ENCODE measurements around the gene CHKB.

CHKB gene

DNA sequence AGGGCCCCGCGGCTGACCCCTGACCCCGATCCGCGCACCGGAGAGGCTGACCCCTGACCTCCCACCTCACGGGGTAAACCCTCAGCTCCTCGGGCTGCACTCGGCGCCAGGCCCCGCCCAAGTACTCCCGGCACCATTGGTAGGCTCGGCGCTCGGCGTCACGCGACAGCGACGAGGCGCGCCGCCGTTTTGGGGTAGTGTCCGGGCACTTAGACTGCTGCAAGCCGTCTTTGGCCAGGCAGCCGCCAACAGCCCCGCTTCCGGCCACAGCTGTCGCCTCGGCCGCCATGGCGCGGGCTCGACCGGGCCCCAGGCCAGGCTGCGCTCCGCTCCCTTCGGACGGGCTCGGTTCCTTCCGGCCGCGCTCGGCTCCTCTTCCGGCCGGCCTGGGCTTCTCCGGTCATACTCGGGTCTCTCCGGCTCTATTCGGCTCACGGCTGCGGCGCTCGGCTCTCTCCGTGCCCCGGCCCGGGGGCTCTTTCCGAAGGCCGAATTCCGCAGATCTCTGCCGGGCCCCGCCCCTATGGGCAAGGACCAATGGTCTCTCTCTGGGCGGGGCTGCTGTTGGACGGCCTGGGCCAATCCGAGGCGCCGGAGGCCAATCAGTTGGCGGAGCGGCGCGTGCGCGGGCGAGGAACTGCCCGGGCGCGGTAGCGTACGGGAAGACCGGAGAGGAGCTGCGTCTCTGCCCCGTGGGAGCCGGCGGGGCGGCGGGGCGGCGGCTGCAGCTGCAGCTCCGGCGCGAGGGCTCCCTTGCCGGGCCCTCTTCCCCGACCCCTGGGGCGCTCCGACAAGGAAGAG lies at the start of gene CHKB (continued):
- TF ChIP-seq, protein P1, sequence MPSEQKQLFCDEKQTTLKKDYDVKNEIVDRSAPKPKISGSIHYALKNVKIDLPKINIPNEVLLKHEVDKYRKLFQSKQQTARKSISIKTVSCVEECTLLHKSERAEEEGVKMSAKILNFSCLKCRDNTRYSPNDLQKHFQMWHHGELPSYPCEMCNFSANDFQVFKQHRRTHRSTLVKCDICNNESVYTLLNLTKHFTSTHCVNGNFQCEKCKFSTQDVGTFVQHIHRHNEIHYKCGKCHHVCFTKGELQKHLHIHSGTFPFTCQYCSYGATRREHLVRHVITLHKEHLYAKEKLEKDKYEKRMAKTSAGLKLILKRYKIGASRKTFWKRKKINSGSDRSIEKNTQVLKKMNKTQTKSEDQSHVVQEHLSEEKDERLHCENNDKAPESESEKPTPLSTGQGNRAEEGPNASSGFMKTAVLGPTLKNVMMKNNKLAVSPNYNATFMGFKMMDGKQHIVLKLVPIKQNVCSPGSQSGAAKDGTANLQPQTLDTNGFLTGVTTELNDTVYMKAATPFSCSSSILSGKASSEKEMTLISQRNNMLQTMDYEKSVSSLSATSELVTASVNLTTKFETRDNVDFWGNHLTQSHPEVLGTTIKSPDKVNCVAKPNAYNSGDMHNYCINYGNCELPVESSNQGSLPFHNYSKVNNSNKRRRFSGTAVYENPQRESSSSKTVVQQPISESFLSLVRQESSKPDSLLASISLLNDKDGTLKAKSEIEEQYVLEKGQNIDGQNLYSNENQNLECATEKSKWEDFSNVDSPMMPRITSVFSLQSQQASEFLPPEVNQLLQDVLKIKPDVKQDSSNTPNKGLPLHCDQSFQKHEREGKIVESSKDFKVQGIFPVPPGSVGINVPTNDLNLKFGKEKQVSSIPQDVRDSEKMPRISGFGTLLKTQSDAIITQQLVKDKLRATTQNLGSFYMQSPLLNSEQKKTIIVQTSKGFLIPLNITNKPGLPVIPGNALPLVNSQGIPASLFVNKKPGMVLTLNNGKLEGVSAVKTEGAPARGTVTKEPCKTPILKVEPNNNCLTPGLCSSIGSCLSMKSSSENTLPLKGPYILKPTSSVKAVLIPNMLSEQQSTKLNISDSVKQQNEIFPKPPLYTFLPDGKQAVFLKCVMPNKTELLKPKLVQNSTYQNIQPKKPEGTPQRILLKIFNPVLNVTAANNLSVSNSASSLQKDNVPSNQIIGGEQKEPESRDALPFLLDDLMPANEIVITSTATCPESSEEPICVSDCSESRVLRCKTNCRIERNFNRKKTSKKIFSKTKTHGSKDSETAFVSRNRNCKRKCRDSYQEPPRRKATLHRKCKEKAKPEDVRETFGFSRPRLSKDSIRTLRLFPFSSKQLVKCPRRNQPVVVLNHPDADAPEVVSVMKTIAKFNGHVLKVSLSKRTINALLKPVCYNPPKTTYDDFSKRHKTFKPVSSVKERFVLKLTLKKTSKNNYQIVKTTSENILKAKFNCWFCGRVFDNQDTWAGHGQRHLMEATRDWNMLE (tag by site-specific recombination; conservative IDR thresholded peaks at IDR 0.05; ENCODE audit: low read depth) = no peak
- TF ChIP-seq YY1 (tag by site-specific recombination; IDR thresholded peaks at IDR 0.05) (peak; percentile 95), ZNF510 (tag by site-specific recombination; IDR thresholded peaks at IDR 0.05; ENCODE audit: insufficient replicate concordance) (no peak), ZNF629 (tag by site-specific recombination; IDR thresholded peaks at IDR 0.05) (no peak), MZF1 (tag by site-specific recombination; IDR thresholded peaks at IDR 0.05; ENCODE audit: borderline replicate concordance) (no peak), ZNF2 (tag by site-specific recombination; IDR thresholded peaks at IDR 0.05) (peak; percentile 76), IKZF3 (tag by site-specific recombination; IDR thresholded peaks at IDR 0.05) (0 out of 2 replicates have a peak, but pooled peaks have one; percentile 12), ZNF558 (tag by site-specific recombination; IDR thresholded peaks at IDR 0.05) (no peak), ZNF146 (tag by site-specific recombination; IDR thresholded peaks at IDR 0.05) (no peak), ZNF768 (tag by site-specific recombination; IDR thresholded peaks at IDR 0.05) (no peak), ZBTB1 (tag by site-specific recombination; IDR thresholded peaks at IDR 0.05) (peak; percentile 23; the same call in 1 of the 2 replicates), ZNF707 (tag by site-specific recombination; IDR thresholded peaks at IDR 0.05) (no peak), ZNF132 (tag by site-specific recombination; IDR thresholded peaks at IDR 0.05; ENCODE audit: borderline replicate concordance) (no peak), ZSCAN30 (tag by site-specific recombination; IDR thresholded peaks at IDR 0.05) (peak; percentile 86), ZNF555 (tag by site-specific recombination; conservative IDR thresholded peaks at IDR 0.05) (no peak), ZNF239 (tag by site-specific recombination; IDR thresholded peaks at IDR 0.05) (no peak), ZNF501 (tag by site-specific recombination; IDR thresholded peaks at IDR 0.05) (peak; percentile 40; the same call in 1 of the 2 replicates), ZNF10 (tag by site-specific recombination; IDR thresholded peaks at IDR 0.05) (peak; percentile 84; the same call in 1 of the 2 replicates), BCL11A (tag by site-specific recombination; IDR thresholded peaks at IDR 0.05; ENCODE audit: low read depth) (peak; percentile 62; the same call in 1 of the 2 replicates), ZNF843 (tag by site-specific recombination; IDR thresholded peaks at IDR 0.05) (no peak), KLF8 (tag by site-specific recombination; IDR thresholded peaks at IDR 0.05) (peak; percentile 44; the same call in 1 of the 2 replicates)
- TF ChIP-seq, protein P2, sequence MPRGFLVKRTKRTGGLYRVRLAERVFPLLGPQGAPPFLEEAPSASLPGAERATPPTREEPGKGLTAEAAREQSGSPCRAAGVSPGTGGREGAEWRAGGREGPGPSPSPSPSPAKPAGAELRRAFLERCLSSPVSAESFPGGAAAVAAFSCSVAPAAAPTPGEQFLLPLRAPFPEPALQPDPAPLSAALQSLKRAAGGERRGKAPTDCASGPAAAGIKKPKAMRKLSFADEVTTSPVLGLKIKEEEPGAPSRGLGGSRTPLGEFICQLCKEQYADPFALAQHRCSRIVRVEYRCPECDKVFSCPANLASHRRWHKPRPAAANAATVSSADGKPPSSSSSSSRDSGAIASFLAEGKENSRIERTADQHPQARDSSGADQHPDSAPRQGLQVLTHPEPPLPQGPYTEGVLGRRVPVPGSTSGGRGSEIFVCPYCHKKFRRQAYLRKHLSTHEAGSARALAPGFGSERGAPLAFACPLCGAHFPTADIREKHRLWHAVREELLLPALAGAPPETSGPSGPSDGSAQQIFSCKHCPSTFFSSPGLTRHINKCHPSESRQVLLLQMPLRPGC (tag by site-specific recombination; IDR thresholded peaks at IDR 0.05) = peak; percentile 49
- TF ChIP-seq, protein P3, sequence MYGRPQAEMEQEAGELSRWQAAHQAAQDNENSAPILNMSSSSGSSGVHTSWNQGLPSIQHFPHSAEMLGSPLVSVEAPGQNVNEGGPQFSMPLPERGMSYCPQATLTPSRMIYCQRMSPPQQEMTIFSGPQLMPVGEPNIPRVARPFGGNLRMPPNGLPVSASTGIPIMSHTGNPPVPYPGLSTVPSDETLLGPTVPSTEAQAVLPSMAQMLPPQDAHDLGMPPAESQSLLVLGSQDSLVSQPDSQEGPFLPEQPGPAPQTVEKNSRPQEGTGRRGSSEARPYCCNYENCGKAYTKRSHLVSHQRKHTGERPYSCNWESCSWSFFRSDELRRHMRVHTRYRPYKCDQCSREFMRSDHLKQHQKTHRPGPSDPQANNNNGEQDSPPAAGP (tag by site-specific recombination; IDR thresholded peaks at IDR 0.05) = peak; percentile 88
- TF ChIP-seq, protein P4, sequence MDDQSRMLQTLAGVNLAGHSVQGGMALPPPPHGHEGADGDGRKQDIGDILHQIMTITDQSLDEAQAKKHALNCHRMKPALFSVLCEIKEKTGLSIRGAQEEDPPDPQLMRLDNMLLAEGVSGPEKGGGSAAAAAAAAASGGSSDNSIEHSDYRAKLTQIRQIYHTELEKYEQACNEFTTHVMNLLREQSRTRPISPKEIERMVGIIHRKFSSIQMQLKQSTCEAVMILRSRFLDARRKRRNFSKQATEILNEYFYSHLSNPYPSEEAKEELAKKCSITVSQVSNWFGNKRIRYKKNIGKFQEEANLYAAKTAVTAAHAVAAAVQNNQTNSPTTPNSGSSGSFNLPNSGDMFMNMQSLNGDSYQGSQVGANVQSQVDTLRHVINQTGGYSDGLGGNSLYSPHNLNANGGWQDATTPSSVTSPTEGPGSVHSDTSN (CRISPR knock-in tag; IDR thresholded peaks at IDR 0.05) = peak; percentile 70
- TF ChIP-seq, protein P5, sequence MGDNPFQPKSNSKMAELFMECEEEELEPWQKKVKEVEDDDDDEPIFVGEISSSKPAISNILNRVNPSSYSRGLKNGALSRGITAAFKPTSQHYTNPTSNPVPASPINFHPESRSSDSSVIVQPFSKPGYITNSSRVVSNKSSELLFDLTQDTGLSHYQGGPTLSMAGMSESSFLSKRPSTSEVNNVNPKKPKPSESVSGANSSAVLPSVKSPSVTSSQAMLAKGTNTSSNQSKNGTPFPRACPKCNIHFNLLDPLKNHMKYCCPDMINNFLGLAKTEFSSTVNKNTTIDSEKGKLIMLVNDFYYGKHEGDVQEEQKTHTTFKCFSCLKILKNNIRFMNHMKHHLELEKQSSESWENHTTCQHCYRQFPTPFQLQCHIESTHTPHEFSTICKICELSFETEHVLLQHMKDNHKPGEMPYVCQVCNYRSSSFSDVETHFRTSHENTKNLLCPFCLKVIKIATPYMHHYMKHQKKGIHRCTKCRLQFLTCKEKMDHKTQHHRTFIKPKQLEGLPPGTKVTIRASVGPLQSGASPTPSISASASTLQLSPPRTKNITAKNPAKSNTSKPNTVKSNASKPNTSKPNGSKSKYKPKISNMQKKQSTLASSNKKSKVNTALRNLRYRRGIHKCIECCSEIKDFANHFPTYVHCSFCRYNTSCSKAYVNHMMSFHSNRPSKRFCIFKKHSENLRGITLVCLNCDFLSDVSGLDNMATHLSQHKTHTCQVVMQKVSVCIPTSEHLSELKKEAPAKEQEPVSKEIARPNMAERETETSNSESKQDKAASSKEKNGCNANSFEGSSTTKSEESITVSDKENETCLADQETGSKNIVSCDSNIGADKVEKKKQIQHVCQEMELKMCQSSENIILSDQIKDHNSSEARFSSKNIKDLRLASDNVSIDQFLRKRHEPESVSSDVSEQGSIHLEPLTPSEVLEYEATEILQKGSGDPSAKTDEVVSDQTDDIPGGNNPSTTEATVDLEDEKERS (tag by site-specific recombination; IDR thresholded peaks at IDR 0.05) = no peak
- TF ChIP-seq, protein P6, sequence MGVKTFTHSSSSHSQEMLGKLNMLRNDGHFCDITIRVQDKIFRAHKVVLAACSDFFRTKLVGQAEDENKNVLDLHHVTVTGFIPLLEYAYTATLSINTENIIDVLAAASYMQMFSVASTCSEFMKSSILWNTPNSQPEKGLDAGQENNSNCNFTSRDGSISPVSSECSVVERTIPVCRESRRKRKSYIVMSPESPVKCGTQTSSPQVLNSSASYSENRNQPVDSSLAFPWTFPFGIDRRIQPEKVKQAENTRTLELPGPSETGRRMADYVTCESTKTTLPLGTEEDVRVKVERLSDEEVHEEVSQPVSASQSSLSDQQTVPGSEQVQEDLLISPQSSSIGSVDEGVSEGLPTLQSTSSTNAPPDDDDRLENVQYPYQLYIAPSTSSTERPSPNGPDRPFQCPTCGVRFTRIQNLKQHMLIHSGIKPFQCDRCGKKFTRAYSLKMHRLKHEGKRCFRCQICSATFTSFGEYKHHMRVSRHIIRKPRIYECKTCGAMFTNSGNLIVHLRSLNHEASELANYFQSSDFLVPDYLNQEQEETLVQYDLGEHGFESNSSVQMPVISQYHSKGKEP (tag by site-specific recombination; IDR thresholded peaks at IDR 0.05) = no peak; the same call in 1 of the 2 replicates
